Common myeloid progenitor, CD34-positive (primary cell): ENCODE data around the gene RARB.

Source experiments
- CTCF ChIA-PET: fragments of 350-600 bp; sonication (Branson Sonifier 250); formaldehyde crosslinking; loops from one replicate; lab custom pipeline; 2021; ENCODE audit warnings: antibody characterized with exemption; lab: Charles Lee
- POLR2A ChIA-PET: fragments of 350-600 bp; sonication (Branson Sonifier 250); formaldehyde crosslinking; loops from one replicate; lab custom pipeline; 2021; ENCODE audit warnings: antibody characterized with exemption; lab: Charles Lee
- DNase-seq, 3 donors: peaks; one replicate each; pipeline versions ENCODE4 v3.0.0 to v3.0.0-alpha.2; 2013
- H3K27ac ChIP-seq, 2 experiments: 1 replicate in 1 of 2; 2 replicates in 1 of 2; pipeline ENCODE4 v1.7.0; 2013; ENCODE audit warnings: inconsistent platforms in 2 of 2, low read length in 2 of 2, mild to moderate bottlenecking in 2 of 2, low read depth in 1 of 2, moderate library complexity in 1 of 2; ENCODE audit not compliant: severe bottlenecking in 2 of 2, insufficient read depth in 1 of 2, poor library complexity in 1 of 2
- H3K27me3 ChIP-seq, 5 experiments: replicated peaks in 2 of 5; 1 replicate in 3 of 5; 2 replicates in 2 of 5; pipeline versions ENCODE4 v1.6.1 to v1.7.0; 2013; ENCODE audit warnings: low read length in 4 of 5, mild to moderate bottlenecking in 2 of 5, moderate library complexity in 2 of 5, inconsistent platforms in 1 of 5; ENCODE audit not compliant: insufficient read depth in 5 of 5, control insufficient read depth in 4 of 5
- H3K36me3 ChIP-seq, 4 experiments: 1 replicate in 2 of 4; 2 replicates in 2 of 4; pipeline versions ENCODE4 v1.6.1 to v1.7.0; 2013; ENCODE audit warnings: low read length in 3 of 4, control low read depth in 1 of 4, mild to moderate bottlenecking in 1 of 4; ENCODE audit not compliant: control insufficient read depth in 4 of 4, insufficient read depth in 4 of 4
- H3K4me1 ChIP-seq, 4 experiments: 1 replicate in 3 of 4; 2 replicates in 1 of 4; pipeline versions ENCODE4 v1.6.1 to v1.7.1; 2013; ENCODE audit warnings: low read length in 3 of 4, mild to moderate bottlenecking in 3 of 4, control low read depth in 1 of 4, inconsistent platforms in 1 of 4, moderate library complexity in 1 of 4; ENCODE audit not compliant: control insufficient read depth in 4 of 4, insufficient read depth in 4 of 4; ENCODE audit errors: control extremely low read depth in 1 of 4
- H3K4me3 ChIP-seq, 7 experiments: 1 replicate in 4 of 7; 2 replicates in 3 of 7; pipeline versions ENCODE4 v1.5.1 to v1.7.0; 2013; ENCODE audit warnings: mild to moderate bottlenecking in 7 of 7, low read length in 6 of 7, moderate library complexity in 6 of 7, inconsistent platforms in 2 of 7, low read depth in 2 of 7, control low read depth in 1 of 7; ENCODE audit not compliant: insufficient read depth in 4 of 7, control insufficient read depth in 1 of 7; ENCODE audit errors: extremely low read depth in 1 of 7
- H3K9me3 ChIP-seq, 5 experiments: 1 replicate in 4 of 5; 2 replicates in 1 of 5; pipeline versions ENCODE4 v1.6.1 to v1.7.1; 2013; ENCODE audit warnings: low read length in 4 of 5, mild to moderate bottlenecking in 2 of 5, inconsistent platforms in 1 of 5, low read depth in 1 of 5, moderate library complexity in 1 of 5; ENCODE audit not compliant: control insufficient read depth in 4 of 5, insufficient read depth in 2 of 5; ENCODE audit errors: control extremely low read depth in 1 of 5
- WGBS: methylation state at CpG from one replicate; pipeline ENCODE4 v1.1.5; 2013; ENCODE audit not compliant: insufficient coverage; 5-methylcytosine and 5-hydroxymethylcytosine counted together

RARB gene

GRCh38 chr3:25511972-25512721 is 84.1 kb downstream of the RARB start:
- DNase-seq, result no peak
- Histone ChIP-seq H3K9me3 (no peaks in the 10 kb centered on the region), H3K27me3 (peaks cover 0 to 2% (median 0%) of the 10 kb centered on the region in 5 experiments), H3K4me3 (no peak overlapping the region), H3K36me3 (no peaks in the 10 kb centered on the region), H3K4me1 (peaks cover 0 to 3% (median 0%) of the 10 kb centered on the region in 4 experiments), H3K27ac (no peak overlapping the region)
- WGBS, result 92% methylated on average over 10 of the region's 10 CpGs
- ChIA-PET CTCF (no interaction called here), POLR2A (no interaction called here)

GRCh38 chr3:25513642-25514266 is 85.7 kb downstream of the RARB start:
- H3K27me3 ChIP-seq, result peaks cover 0 to 2% (median 0%) of the 10 kb centered on the region in 5 experiments
- no CpG with 5 or more reads among the region's 3 CpGs for WGBS
- ChIA-PET CTCF (no interaction called here), POLR2A (no interaction called here)
- no peaks in the 10 kb centered on the region for H3K36me3 ChIP-seq
- DNase-seq, result no peak
- no peak overlapping the region for H3K27ac ChIP-seq
- no peaks in the 10 kb centered on the region for H3K9me3 ChIP-seq
- H3K4me1 ChIP-seq, result peaks cover 0 to 3% (median 0%) of the 10 kb centered on the region in 4 experiments
- H3K4me3 ChIP-seq, result no peak overlapping the region

DNA sequence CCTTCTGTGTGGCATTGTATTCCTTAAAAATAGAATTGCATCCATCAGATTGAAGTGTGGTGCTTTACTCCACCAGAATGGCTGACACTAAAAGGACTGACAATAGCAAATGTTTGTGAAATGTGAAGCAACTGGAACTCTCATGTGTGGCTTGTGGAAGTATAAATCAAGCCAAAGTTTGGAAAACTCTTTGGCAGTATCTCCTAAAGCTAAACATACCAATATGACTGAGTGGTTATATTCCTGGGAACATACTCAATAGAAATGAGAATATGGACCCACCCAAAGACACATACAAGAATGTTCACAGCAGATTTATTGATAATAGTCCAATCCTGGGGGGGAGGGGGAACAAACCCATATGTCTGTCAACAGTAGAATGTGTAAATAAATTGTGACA is 87.1 kb downstream of the RARB start:
- H3K4me1 ChIP-seq, result peaks cover 0 to 3% (median 0%) of the 10 kb centered on the region in 4 experiments

GRCh38 chr3:25520926-25521559 is 93.0 kb downstream of the RARB start:
- Histone ChIP-seq H3K27me3 (no peaks in the 10 kb centered on the region), H3K4me3 (no peak overlapping the region), H3K36me3 (no peaks in the 10 kb centered on the region), H3K9me3 (no peaks in the 10 kb centered on the region), H3K27ac (no peak overlapping the region), H3K4me1 (no peaks in the 10 kb centered on the region)
- 91% methylated on average over 2 of the region's 8 CpGs for WGBS
- no peak for DNase-seq
- ChIA-PET POLR2A (no interaction called here), CTCF (no interaction called here)

More for the DNA sequence above, 87.1 kb downstream of the RARB start:
- Histone ChIP-seq H3K27ac (no peak overlapping the region), H3K4me3 (no peak overlapping the region), H3K36me3 (no peaks in the 10 kb centered on the region), H3K27me3 (peaks cover 0 to 2% (median 0%) of the 10 kb centered on the region in 5 experiments), H3K9me3 (no peaks in the 10 kb centered on the region)
- no peak for DNase-seq
- POLR2A ChIA-PET, result no interaction called here
- CTCF ChIA-PET, result no interaction called here

- Histone ChIP-seq H3K36me3 (no peaks in the 10 kb centered on the region), H3K27me3 (no peaks in the 10 kb centered on the region), H3K4me1 (no peaks in the 10 kb centered on the region), H3K4me3 (no peak overlapping the region), H3K27ac (no peak overlapping the region), H3K9me3 (no peaks in the 10 kb centered on the region)
- ChIA-PET CTCF (no interaction called here), POLR2A (no interaction called here)
- DNase-seq, result no peak
- 82% methylated on average over 2 of the region's 3 CpGs for WGBS
Measured at GRCh38 chr3:25527336-25527735, 99.3 kb downstream of the RARB start.

- POLR2A ChIA-PET, result no interaction called here
- WGBS, result 81% methylated on average over 4 of the region's 4 CpGs
- CTCF ChIA-PET, result no interaction called here
Measured at GRCh38 chr3:25527801-25528200, 99.7 kb downstream of the RARB start.

GRCh38 chr3:25531971-25532370 is 103.9 kb downstream of the RARB start:
- no peaks in the 10 kb centered on the region for H3K36me3 ChIP-seq
- no peaks in the 10 kb centered on the region for H3K27me3 ChIP-seq
- CTCF ChIA-PET, result no interaction called here
- POLR2A ChIA-PET, result no interaction called here
- H3K9me3 ChIP-seq, result peaks cover 0 to 4% (median 0%) of the 10 kb centered on the region in 5 experiments
- no peaks in the 10 kb centered on the region for H3K4me1 ChIP-seq
- no peak overlapping the region for H3K4me3 ChIP-seq
- DNase-seq, result no peak
- no peak overlapping the region for H3K27ac ChIP-seq

More at GRCh38 chr3:25527801-25528200, 99.7 kb downstream of the RARB start:
- Histone ChIP-seq H3K27me3 (no peaks in the 10 kb centered on the region), H3K36me3 (no peaks in the 10 kb centered on the region), H3K4me1 (no peaks in the 10 kb centered on the region), H3K27ac (no peak overlapping the region), H3K4me3 (no peak overlapping the region), H3K9me3 (peaks cover 0 to 4% (median 0%) of the 10 kb centered on the region in 5 experiments)
- no peak for DNase-seq
